ENCODE data around the gene RHOBTB1.

Gene RHOBTB1

GRCh38 chr10:60940446-60940845 lies 3.5 kb downstream of the RHOBTB1 start:
- no peak for ATAC-seq
- no peak for TF ChIP-seq TOX (CRISPR knock-in tag; IDR thresholded peaks at IDR 0.05; ENCODE audit: borderline replicate concordance)
- TF ChIP-seq CSRNP3 (CRISPR knock-in tag; IDR thresholded peaks at IDR 0.05), result no peak
- TF ChIP-seq ARNTL (CRISPR knock-in tag; IDR thresholded peaks at IDR 0.05; ENCODE audit: borderline replicate concordance, low read depth), result no peak
- no peak for TF ChIP-seq GLIS3 (CRISPR knock-in tag; IDR thresholded peaks at IDR 0.05)
- no peak for TF ChIP-seq POU6F1 (CRISPR knock-in tag; IDR thresholded peaks at IDR 0.05; ENCODE audit: borderline replicate concordance, low read depth)
- no peak for TF ChIP-seq RARB (CRISPR knock-in tag; IDR thresholded peaks at IDR 0.05)
- TF ChIP-seq PATZ1 (CRISPR knock-in tag; IDR thresholded peaks at IDR 0.05; ENCODE audit: borderline replicate concordance), result no peak
- TF ChIP-seq ISL1 (CRISPR knock-in tag; IDR thresholded peaks at IDR 0.05), result peak; percentile 12; the same call in 1 of the 2 replicates

- TF ChIP-seq ZNF565 (CRISPR knock-in tag; conservative IDR thresholded peaks at IDR 0.05; ENCODE audit: low read depth) (no peak), ISL1 (CRISPR knock-in tag; IDR thresholded peaks at IDR 0.05) (peak; percentile 27; the same call in 1 of the 2 replicates)
- ATAC-seq, result peak; percentile 35; the same call in 2 of the 3 replicates
Measured at GRCh38 chr10:60937784-60938654, 6.0 kb downstream of the RHOBTB1 start.

- TF ChIP-seq OSR1 (CRISPR knock-in tag; IDR thresholded peaks at IDR 0.05) (no peak), CREB5 (CRISPR knock-in tag; IDR thresholded peaks at IDR 0.05; ENCODE audit: low read depth) (no peak), TSHZ2 (CRISPR knock-in tag; IDR thresholded peaks at IDR 0.05) (no peak), CSRNP3 (CRISPR knock-in tag; IDR thresholded peaks at IDR 0.05) (no peak), ZNF70 (CRISPR knock-in tag; IDR thresholded peaks at IDR 0.05) (no peak), POU6F1 (CRISPR knock-in tag; IDR thresholded peaks at IDR 0.05; ENCODE audit: borderline replicate concordance, low read depth) (no peak), ISL1 (CRISPR knock-in tag; IDR thresholded peaks at IDR 0.05) (no peak)
- no peak for ATAC-seq
Measured at GRCh38 chr10:60937022-60937421, 7.0 kb downstream of the RHOBTB1 start.

All from SK-N-SH treated with all-trans-retinoic acid at 6 μM for 48 hours (cell line).